T-helper 17 cell (primary cell): ENCODE results near the gene NINJ2. TPM values are rescaled to one million over a fixed set of nuclear protein-coding genes. Genes with fewer than 3 reads are reported as not detected.
A peak's percentile ranks its signal among the peaks of the same experiment; 100 is the strongest.

Experiments used
- ATAC-seq: fragments of 150-1000 bp; cut with Tn5 transposase; 2 replicates; pipeline ENCODE4 v1.10.0; 2021; ENCODE audit warnings: mild to moderate bottlenecking, moderate library complexity
- DNase-seq, 3 donors: peaks; one replicate each; pipeline versions ENCODE4 v3.0.0 to v3.0.0-alpha.2; 2020 to 2021
- H3K9me3 ChIP-seq: one replicate; pipeline ENCODE4 v1.7.0; 2013; ENCODE audit warnings: low read length, mild to moderate bottlenecking; ENCODE audit not compliant: control insufficient read depth, poor library complexity, severe bottlenecking
- H3K27ac Mint-ChIP-seq: one replicate; pipeline ENCODE4 v1.8.0; 2022; ENCODE audit warnings: mild to moderate bottlenecking, moderate library complexity, mixed read lengths
- H3K27me3 Mint-ChIP-seq: one replicate; pipeline ENCODE4 v1.8.0; 2022; ENCODE audit warnings: mixed read lengths
- H3K36me3 Mint-ChIP-seq: one replicate; pipeline ENCODE4 v1.8.0; 2022; ENCODE audit warnings: low read depth, mixed read lengths
- H3K4me1 Mint-ChIP-seq: one replicate; pipeline ENCODE4 v1.8.0; 2022; ENCODE audit warnings: mild to moderate bottlenecking, mixed read lengths
- H3K4me3 Mint-ChIP-seq: one replicate; pipeline ENCODE4 v1.8.0; 2022; ENCODE audit warnings: mild to moderate bottlenecking, moderate library complexity, mixed read lengths
- total RNA-seq, 4 donors: library from RNA in 2 of 4; stranded (reverse) in 2 of 4; gene quantifications; one replicate each; pipeline ENCODE4 v1.2.3 and lab custom pipeline; 2022 to 2026

NINJ2 gene
- total RNA-seq, 2 donors from 2014 or later = 6.1 to 6.3 TPM

- H3K9me3 ChIP-seq = no peaks in the 10 kb centered on the region
- peaks cover 14% of the 10 kb centered on the region for H3K27me3 Mint-ChIP-seq
- H3K4me1 Mint-ChIP-seq = peaks cover 16% of the 10 kb centered on the region
- peaks cover 6% of the 10 kb centered on the region for H3K36me3 Mint-ChIP-seq
- no peak overlapping the region for H3K4me3 Mint-ChIP-seq
- no peak overlapping the region for H3K27ac Mint-ChIP-seq
- ATAC-seq = no peak
- DNase-seq = no peak
These were observed 117.4 kb downstream of the NINJ2 start for GRCh38 chr12:545835-546234.

- ATAC-seq (no peak), DNase-seq (no peak)
- Mint-ChIP-seq H3K27ac (no peak overlapping the region), H3K27me3 (peaks cover 14% of the 10 kb centered on the region), H3K4me1 (peaks cover 21% of the 10 kb centered on the region), H3K36me3 (peaks cover 6% of the 10 kb centered on the region), H3K4me3 (peak overlapping the region; percentile 19)
- no peaks in the 10 kb centered on the region for H3K9me3 ChIP-seq
These were observed 118.2 kb downstream of the NINJ2 start for GRCh38 chr12:544941-545635.

- Mint-ChIP-seq H3K4me1 (peaks cover 27% of the 10 kb centered on the region), H3K36me3 (peaks cover 6% of the 10 kb centered on the region), H3K27me3 (peaks cover 14% of the 10 kb centered on the region), H3K27ac (no peak overlapping the region), H3K4me3 (no peak overlapping the region)
- DNase-seq (no peak), ATAC-seq (no peak)
- H3K9me3 ChIP-seq = no peaks in the 10 kb centered on the region
These were observed 119.1 kb downstream of the NINJ2 start for GRCh38 chr12:544142-544541.

GRCh38 chr12:543114-543451 is 120.2 kb downstream of the NINJ2 start:
- Mint-ChIP-seq H3K4me3 (no peak overlapping the region), H3K36me3 (peaks cover 6% of the 10 kb centered on the region), H3K27me3 (peaks cover 14% of the 10 kb centered on the region), H3K4me1 (peaks cover 29% of the 10 kb centered on the region), H3K27ac (no peak overlapping the region)
- no peaks in the 10 kb centered on the region for H3K9me3 ChIP-seq
- no peak for DNase-seq
- ATAC-seq = no peak

- DNase-seq (no peak), ATAC-seq (no peak)
- H3K27me3 Mint-ChIP-seq = peaks cover 14% of the 10 kb centered on the region
- H3K27ac Mint-ChIP-seq = no peak overlapping the region
- no peaks in the 10 kb centered on the region for H3K9me3 ChIP-seq
- H3K4me1 Mint-ChIP-seq = peaks cover 29% of the 10 kb centered on the region
- no peak overlapping the region for H3K4me3 Mint-ChIP-seq
- peaks cover 6% of the 10 kb centered on the region for H3K36me3 Mint-ChIP-seq
These were observed 120.7 kb downstream of the NINJ2 start for GRCh38 chr12:542395-543113.

GRCh38 chr12:541676-542324 is 121.4 kb downstream of the NINJ2 start:
- no peak for ATAC-seq
- Mint-ChIP-seq H3K36me3 (peaks cover 6% of the 10 kb centered on the region), H3K4me1 (peaks cover 26% of the 10 kb centered on the region), H3K27me3 (peaks cover 14% of the 10 kb centered on the region), H3K4me3 (no peak overlapping the region), H3K27ac (no peak overlapping the region)
- H3K9me3 ChIP-seq = no peaks in the 10 kb centered on the region
- no peak for DNase-seq

GRCh38 chr12:539540-540310 is 123.5 kb downstream of the NINJ2 start:
- H3K27ac Mint-ChIP-seq = peak overlapping the region; percentile 90
- ATAC-seq (no peak), DNase-seq (no peak)
- H3K9me3 ChIP-seq = no peaks in the 10 kb centered on the region
- peaks cover 5% of the 10 kb centered on the region for H3K36me3 Mint-ChIP-seq
- H3K4me3 Mint-ChIP-seq = no peak overlapping the region
- peaks cover 22% of the 10 kb centered on the region for H3K4me1 Mint-ChIP-seq
- H3K27me3 Mint-ChIP-seq = peaks cover 8% of the 10 kb centered on the region

- H3K4me1 Mint-ChIP-seq = peaks cover 15% of the 10 kb centered on the region
- no peaks in the 10 kb centered on the region for H3K9me3 ChIP-seq
- H3K36me3 Mint-ChIP-seq = no peaks in the 10 kb centered on the region
- peak in 1 of 3 donors; percentile 23 for DNase-seq
- H3K27ac Mint-ChIP-seq = peak overlapping the region; percentile 90
- peak; percentile 99 for ATAC-seq
- peak overlapping the region; percentile 66 for H3K4me3 Mint-ChIP-seq
- no peaks in the 10 kb centered on the region for H3K27me3 Mint-ChIP-seq
These were observed 124.3 kb downstream of the NINJ2 start for GRCh38 chr12:538731-539539.

- Mint-ChIP-seq H3K27me3 (no peaks in the 10 kb centered on the region), H3K4me1 (peaks cover 15% of the 10 kb centered on the region), H3K36me3 (no peaks in the 10 kb centered on the region), H3K27ac (peak overlapping the region; percentile 90), H3K4me3 (no peak overlapping the region)
- no peak for ATAC-seq
- H3K9me3 ChIP-seq = no peaks in the 10 kb centered on the region
- no peak for DNase-seq
These were observed 125.5 kb downstream of the NINJ2 start for GRCh38 chr12:537772-538171.

GRCh38 chr12:536751-537245 is 126.4 kb downstream of the NINJ2 start:
- no peak overlapping the region for H3K27ac Mint-ChIP-seq
- ATAC-seq (no peak), DNase-seq (no peak)
- H3K36me3 Mint-ChIP-seq = no peaks in the 10 kb centered on the region
- H3K4me3 Mint-ChIP-seq = no peak overlapping the region
- H3K4me1 Mint-ChIP-seq = peaks cover 15% of the 10 kb centered on the region
- no peaks in the 10 kb centered on the region for H3K27me3 Mint-ChIP-seq
- no peaks in the 10 kb centered on the region for H3K9me3 ChIP-seq

GRCh38 chr12:535396-535795 is 127.8 kb downstream of the NINJ2 start:
- peaks cover 13% of the 10 kb centered on the region for H3K4me1 Mint-ChIP-seq
- H3K9me3 ChIP-seq = no peaks in the 10 kb centered on the region
- ATAC-seq (no peak), DNase-seq (no peak)
- no peak overlapping the region for H3K4me3 Mint-ChIP-seq
- H3K36me3 Mint-ChIP-seq = no peaks in the 10 kb centered on the region
- no peaks in the 10 kb centered on the region for H3K27me3 Mint-ChIP-seq
- no peak overlapping the region for H3K27ac Mint-ChIP-seq

- Mint-ChIP-seq H3K36me3 (peaks cover 2% of the 10 kb centered on the region), H3K27ac (no peak overlapping the region), H3K27me3 (no peaks in the 10 kb centered on the region), H3K4me3 (no peak overlapping the region), H3K4me1 (peaks cover 5% of the 10 kb centered on the region)
- DNase-seq (no peak), ATAC-seq (no peak)
- H3K9me3 ChIP-seq = no peaks in the 10 kb centered on the region
These were observed 129.0 kb downstream of the NINJ2 start for GRCh38 chr12:534216-534615.
